GM12801 (cell line): ENCODE data around the gene HLCS.

Source experiments
- TF ChIP-seq, protein P1 (sequence below): IDR thresholded peaks from one replicate; pipeline ENCODE4 v1.5.1; 2011; ENCODE audit warnings: control low read depth; ENCODE audit not compliant: insufficient read length; ENCODE audit errors: extremely low read depth

HLCS gene

DNA sequence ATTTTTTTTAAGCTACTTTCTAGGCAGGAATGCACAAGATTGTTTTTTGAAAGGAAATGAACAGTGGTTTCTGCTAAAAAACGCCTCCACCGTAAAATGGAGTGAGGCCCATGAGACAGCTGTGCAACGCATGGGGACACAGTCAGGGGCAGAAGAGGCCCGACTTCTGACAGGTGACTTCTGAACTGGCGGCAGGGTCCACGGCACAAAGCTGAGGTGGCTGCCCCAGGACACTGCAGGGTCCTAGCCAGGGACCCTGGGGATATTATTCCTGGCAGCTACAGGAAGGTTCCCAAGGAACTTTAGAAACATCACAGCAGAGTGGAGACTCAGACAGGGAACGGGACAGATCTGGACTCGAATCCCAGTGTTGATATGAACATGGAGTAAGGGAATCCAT is 192.5 kb downstream of the HLCS start:
- TF ChIP-seq, protein P1, sequence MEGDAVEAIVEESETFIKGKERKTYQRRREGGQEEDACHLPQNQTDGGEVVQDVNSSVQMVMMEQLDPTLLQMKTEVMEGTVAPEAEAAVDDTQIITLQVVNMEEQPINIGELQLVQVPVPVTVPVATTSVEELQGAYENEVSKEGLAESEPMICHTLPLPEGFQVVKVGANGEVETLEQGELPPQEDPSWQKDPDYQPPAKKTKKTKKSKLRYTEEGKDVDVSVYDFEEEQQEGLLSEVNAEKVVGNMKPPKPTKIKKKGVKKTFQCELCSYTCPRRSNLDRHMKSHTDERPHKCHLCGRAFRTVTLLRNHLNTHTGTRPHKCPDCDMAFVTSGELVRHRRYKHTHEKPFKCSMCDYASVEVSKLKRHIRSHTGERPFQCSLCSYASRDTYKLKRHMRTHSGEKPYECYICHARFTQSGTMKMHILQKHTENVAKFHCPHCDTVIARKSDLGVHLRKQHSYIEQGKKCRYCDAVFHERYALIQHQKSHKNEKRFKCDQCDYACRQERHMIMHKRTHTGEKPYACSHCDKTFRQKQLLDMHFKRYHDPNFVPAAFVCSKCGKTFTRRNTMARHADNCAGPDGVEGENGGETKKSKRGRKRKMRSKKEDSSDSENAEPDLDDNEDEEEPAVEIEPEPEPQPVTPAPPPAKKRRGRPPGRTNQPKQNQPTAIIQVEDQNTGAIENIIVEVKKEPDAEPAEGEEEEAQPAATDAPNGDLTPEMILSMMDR, result no peak

DNA sequence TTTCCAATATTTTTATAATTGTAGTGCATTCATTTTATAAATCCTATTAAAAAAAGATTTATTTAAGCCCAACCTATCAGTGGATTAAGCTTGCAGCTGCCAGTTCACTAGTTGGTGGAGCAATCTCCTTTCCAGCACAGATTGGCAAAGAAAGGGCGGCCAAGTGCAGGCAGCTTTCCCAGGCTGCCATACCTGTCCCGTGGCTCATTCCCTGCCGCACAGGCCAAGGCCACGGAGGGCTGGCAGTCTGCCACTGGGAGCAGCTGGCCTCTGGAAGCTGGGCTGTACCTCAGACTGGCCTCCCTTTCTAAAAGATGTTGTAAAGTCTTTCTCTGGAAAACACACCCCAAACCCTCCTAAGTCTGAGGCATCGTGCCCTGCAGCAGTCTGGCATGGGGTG is 193.4 kb downstream of the HLCS start:
- TF ChIP-seq, protein P1, result no peak

DNA sequence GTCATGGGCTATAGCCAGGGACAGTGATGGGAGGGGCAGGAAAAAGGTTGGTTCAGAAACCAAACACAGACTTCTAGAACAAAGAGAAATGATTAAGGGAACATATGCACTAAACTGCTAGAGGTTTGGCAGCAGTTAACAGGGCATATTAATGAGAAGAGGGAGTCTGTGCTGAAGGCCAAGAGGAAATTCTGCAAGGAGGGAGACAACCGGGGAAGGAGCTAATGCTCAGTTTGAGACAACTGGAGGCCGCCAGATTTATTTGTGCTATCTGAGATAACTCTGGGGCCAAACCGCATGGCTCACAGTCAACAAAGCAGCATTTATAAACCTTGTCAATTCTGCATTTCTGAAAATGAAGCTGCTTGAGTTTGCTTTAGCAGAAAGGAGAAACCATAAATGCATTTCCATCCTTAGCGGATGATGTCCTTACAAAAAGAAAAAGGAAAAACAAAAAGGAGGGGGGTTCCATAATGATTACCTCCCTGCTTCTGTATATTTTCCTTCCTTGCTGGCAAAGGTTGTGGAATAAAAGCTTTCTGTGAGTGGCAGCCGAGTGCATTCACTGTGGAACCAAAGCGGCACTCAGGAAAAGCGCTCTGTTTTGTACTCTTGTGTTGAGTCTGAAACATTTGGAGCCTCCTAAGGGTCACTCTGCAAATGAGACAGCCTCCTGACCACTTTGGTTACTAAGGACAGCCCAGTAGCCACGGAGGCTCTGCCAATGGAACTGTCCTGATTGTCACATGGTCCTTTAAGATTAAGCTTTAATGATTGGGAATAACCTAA is 197.2 kb downstream of the HLCS start:
- TF ChIP-seq, protein P1, result no peak

DNA sequence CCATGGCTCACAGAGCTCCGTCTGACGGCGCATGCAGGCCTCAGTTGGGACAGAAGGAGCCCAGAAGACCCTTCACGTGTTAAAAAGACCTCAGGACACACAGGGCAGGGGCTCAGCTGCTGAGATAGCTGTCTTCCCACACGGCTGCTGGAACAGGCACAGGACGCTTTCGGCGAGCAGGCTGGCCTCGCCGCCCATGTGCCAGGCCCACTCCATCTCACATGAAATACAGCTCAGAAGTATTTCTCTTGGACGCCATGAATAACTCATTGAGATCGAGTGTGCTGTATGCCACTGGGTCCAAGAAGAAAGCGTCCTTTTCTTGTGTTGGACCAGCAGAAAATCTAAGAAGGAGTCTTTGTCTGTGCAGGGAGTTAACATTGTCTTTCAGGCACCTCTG is 198.0 kb downstream of the HLCS start:
- TF ChIP-seq, protein P1, result no peak

DNA sequence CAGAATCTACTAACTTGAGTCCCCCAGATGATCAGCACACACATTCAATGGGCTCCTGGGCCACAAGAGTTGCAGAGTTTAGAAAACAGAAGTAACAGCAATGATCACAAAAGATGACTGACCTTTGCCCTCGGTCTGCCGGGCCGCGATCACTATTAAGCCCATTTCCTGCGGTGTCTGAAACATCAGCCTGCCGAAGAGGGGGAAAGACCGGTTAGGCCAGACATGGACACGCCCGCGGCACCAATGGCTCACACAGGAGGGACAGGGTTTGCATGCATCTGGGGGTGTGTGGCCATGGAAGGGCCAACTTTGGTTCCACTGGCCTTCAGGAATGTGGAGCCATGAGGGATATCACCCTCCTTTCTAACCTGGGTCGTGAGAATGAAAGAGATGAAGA is 199.4 kb downstream of the HLCS start:
- TF ChIP-seq, protein P1, result no peak

DNA sequence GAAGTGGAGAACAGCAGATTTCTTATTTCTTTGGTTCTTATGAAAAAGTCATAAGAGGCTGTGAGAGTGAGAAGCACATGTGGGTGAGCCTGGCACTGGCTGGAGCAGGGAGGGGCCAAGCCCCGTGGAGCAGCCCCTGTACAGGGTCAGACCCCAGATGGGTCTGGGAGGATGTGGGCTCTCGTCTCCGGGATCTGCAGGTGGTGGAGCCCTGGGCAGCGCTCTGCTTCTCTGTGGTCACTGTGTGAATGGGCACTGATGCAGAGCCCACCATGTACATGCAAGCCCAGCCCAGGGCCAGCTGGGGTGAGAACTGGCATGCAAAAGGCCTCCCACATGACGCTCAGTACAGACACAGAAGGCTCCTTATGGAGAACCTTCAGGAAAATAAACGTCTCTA is 200.0 kb downstream of the HLCS start:
- TF ChIP-seq, protein P1, result no peak

DNA sequence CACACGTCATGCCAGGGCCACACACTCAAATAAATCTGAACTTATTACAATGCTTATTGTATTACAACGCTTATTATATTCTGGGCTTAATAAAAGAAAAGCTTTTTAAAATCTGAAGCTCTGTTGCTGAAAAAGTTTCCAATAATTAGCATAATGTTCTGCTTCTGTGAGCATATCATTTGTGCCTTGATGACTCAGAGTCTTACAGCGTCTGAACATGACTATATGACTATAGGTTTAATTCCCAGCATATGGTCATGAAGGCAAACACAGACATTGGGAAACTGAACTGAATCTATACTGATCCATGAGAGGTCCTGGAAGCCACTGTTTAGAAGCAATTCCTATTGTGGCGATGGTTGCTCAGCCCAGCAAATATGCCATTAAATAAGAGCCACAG is 201.2 kb downstream of the HLCS start:
- TF ChIP-seq, protein P1, result no peak
